Hepatocyte (in vitro differentiated cells): Measurements from ENCODE around the gene COA3. TPM values are rescaled to one million over a fixed set of nuclear protein-coding genes. Genes with fewer than 3 reads are reported as not detected.
A peak's percentile ranks its signal among the peaks of the same experiment; 100 is the strongest.

ENCODE experiments used
- DNase-seq: peaks from one replicate; pipeline ENCODE4 v3.0.0-alpha.2; 2016; ENCODE audit warnings: low spot score
- H2AFZ ChIP-seq: fragments of 200-600 bp; sonication (generic); 2 replicates; pipeline ENCODE4 v1.6.0; 2016; ENCODE audit warnings: antibody characterized with exemption, mild to moderate bottlenecking
- H3K27ac ChIP-seq: fragments of 200-600 bp; sonication (generic); 2 replicates; pipeline ENCODE4 v1.5.1; 2016; ENCODE audit warnings: mild to moderate bottlenecking
- H3K27me3 ChIP-seq: fragments of 200-600 bp; sonication (generic); 2 replicates; pipeline ENCODE4 v1.6.1; 2016
- H3K36me3 ChIP-seq: fragments of 200-600 bp; sonication (generic); replicated peaks from 2 replicates; pipeline ENCODE4 v1.5.1; 2016; ENCODE audit warnings: low read depth; ENCODE audit not compliant: insufficient read depth
- H3K4me1 ChIP-seq: fragments of 200-600 bp; sonication (generic); 2 replicates; pipeline ENCODE4 v1.5.1; 2016; ENCODE audit warnings: mild to moderate bottlenecking, moderate library complexity; ENCODE audit not compliant: insufficient read depth
- H3K4me2 ChIP-seq: fragments of 200-600 bp; sonication (generic); 2 replicates; pipeline ENCODE4 v1.6.0; 2016
- H3K4me3 ChIP-seq: fragments of 200-600 bp; sonication (generic); 2 replicates; pipeline ENCODE4 v1.5.1; 2016; ENCODE audit warnings: mild to moderate bottlenecking
- H3K79me2 ChIP-seq: fragments of 200-600 bp; sonication (generic); 2 replicates; pipeline ENCODE4 v1.6.0; 2017; ENCODE audit warnings: mild to moderate bottlenecking
- H3K9me2 ChIP-seq: fragments of 200-600 bp; sonication (generic); replicated peaks from 2 replicates; pipeline ENCODE4 v1.6.0; 2017; ENCODE audit warnings: mild to moderate bottlenecking; ENCODE audit not compliant: insufficient read depth
- H3K9me3 ChIP-seq: fragments of 200-600 bp; sonication (generic); 2 replicates; pipeline ENCODE4 v1.5.1; 2016; ENCODE audit warnings: low read depth, mild to moderate bottlenecking
- H4K20me1 ChIP-seq: fragments of 200-600 bp; sonication (generic); 2 replicates; pipeline ENCODE4 v1.6.0; 2016; ENCODE audit warnings: mild to moderate bottlenecking; ENCODE audit not compliant: insufficient read depth, poor library complexity, severe bottlenecking
- CTCF ChIP-seq: fragments of 200-600 bp; sonication (generic); IDR thresholded peaks from 2 replicates; pipeline ENCODE4 v1.5.1; 2016; ENCODE audit warnings: antibody characterized with exemption, mild to moderate bottlenecking; ENCODE audit not compliant: poor library complexity
- EZH2 ChIP-seq: fragments of 200-600 bp; sonication (generic); IDR thresholded peaks from 2 replicates; pipeline ENCODE4 v1.6.1; 2016; ENCODE audit warnings: antibody characterized with exemption, mild to moderate bottlenecking, borderline replicate concordance
- EZH2phosphoT487 ChIP-seq: fragments of 200-600 bp; sonication (generic); IDR thresholded peaks from one replicate; pipeline ENCODE4 v1.6.1; 2018; ENCODE audit warnings: antibody characterized with exemption, mild to moderate bottlenecking, low read depth, moderate library complexity; ENCODE audit not compliant: unreplicated experiment, severe bottlenecking
- WGBS: methylation state at CpG from one replicate; pipeline ENCODE4 v1.1.6; 2016; ENCODE audit warnings: low lambda C conversion rate; ENCODE audit errors: missing lambda C conversion rate; 5-methylcytosine and 5-hydroxymethylcytosine counted together
- polyA plus RNA-seq: library from polyadenylated mRNA; unstranded; fragments of >200 nt; fragmentation: Nextera tagmentation; extraction: Ambion mirVana; gene quantifications from 2 replicates; pipeline ENCODE4 v1.2.1, GENCODE V29; 2016
- total RNA-seq: library from RNA; depleted of rRNA; stranded (reverse); fragments of >200 nt; gene quantifications from 2 replicates; pipeline ENCODE4 v1.2.3, GENCODE V29; 2014

Gene COA3
- total and polyA plus RNA-seq, 2 experiments from 2014 or later, result 117 to 252 TPM

GRCh38 chr17:42780851-42781638 is 17.5 kb downstream of the COA3 start:
- peak overlapping the region; percentile 99 for H3K4me2 ChIP-seq
- H3K27ac ChIP-seq, result peak overlapping the region; percentile 90
- H3K27me3 ChIP-seq, result peaks cover 11% of the 10 kb centered on the region
- no peaks in the 10 kb centered on the region for H4K20me1 ChIP-seq
- H3K9me3 ChIP-seq, result no peaks in the 10 kb centered on the region
- peak overlapping the region; percentile 84 for H2AFZ ChIP-seq
- no peaks in the 10 kb centered on the region for H3K9me2 ChIP-seq
- WGBS, result 12% methylated on average over 36 of the region's 39 CpGs
- H3K79me2 ChIP-seq, result no peaks in the 10 kb centered on the region
- peak overlapping the region; percentile 90 for H3K4me3 ChIP-seq
- no peak for DNase-seq
- peaks cover 17% of the 10 kb centered on the region for H3K4me1 ChIP-seq
- no peaks in the 10 kb centered on the region for H3K36me3 ChIP-seq
- TF ChIP-seq EZH2 (no peak), EZH2phosphoT487 (no peak), CTCF (no peak)

- H3K4me1 ChIP-seq, result peaks cover 17% of the 10 kb centered on the region
- DNase-seq, result peak; percentile 62
- no peaks in the 10 kb centered on the region for H3K9me2 ChIP-seq
- H3K27me3 ChIP-seq, result peaks cover 11% of the 10 kb centered on the region
- no peaks in the 10 kb centered on the region for H3K79me2 ChIP-seq
- H2AFZ ChIP-seq, result peak within 1 kb of the TSS; percentile 84
- H3K9me3 ChIP-seq, result no peaks in the 10 kb centered on the region
- 5% methylated on average over 23 of the region's 65 CpGs for WGBS
- H3K4me3 ChIP-seq, result peak within 1 kb of the TSS; percentile 90
- H4K20me1 ChIP-seq, result no peaks in the 10 kb centered on the region
- H3K27ac ChIP-seq, result peak within 1 kb of the TSS; percentile 90
- peak within 1 kb of the TSS; percentile 99 for H3K4me2 ChIP-seq
- H3K36me3 ChIP-seq, result no peaks in the 10 kb centered on the region
- no peak for TF ChIP-seq EZH2
- TF ChIP-seq EZH2phosphoT487, result no peak
- no peak for TF ChIP-seq CTCF
Measured at GRCh38 chr17:42779936-42780850, 18.3 kb downstream of the COA3 start, which contains the start of gene WNK4. Gene WNK4 (plus strand): TSS chr17:42780610. CDS start chr17:42780699, 89 bp downstream.

GRCh38 chr17:42779304-42779935 is 19.1 kb downstream of the COA3 start:
- peaks cover 17% of the 10 kb centered on the region for H3K4me1 ChIP-seq
- H3K79me2 ChIP-seq, result peaks cover 1% of the 10 kb centered on the region
- no peak overlapping the region for H3K4me3 ChIP-seq
- H3K4me2 ChIP-seq, result peak overlapping the region; percentile 99
- H3K27me3 ChIP-seq, result peaks cover 11% of the 10 kb centered on the region
- no peak overlapping the region for H2AFZ ChIP-seq
- no peaks in the 10 kb centered on the region for H4K20me1 ChIP-seq
- TF ChIP-seq EZH2phosphoT487, result no peak
- TF ChIP-seq CTCF, result no peak
- TF ChIP-seq EZH2, result no peak
- 84% methylated on average over 3 of the region's 3 CpGs for WGBS
- peak overlapping the region; percentile 82 for H3K27ac ChIP-seq
- no peaks in the 10 kb centered on the region for H3K9me2 ChIP-seq
- H3K9me3 ChIP-seq, result no peaks in the 10 kb centered on the region
- DNase-seq, result no peak
- H3K36me3 ChIP-seq, result no peaks in the 10 kb centered on the region
